Measurements from ENCODE around the gene INSIG1.

DNA sequence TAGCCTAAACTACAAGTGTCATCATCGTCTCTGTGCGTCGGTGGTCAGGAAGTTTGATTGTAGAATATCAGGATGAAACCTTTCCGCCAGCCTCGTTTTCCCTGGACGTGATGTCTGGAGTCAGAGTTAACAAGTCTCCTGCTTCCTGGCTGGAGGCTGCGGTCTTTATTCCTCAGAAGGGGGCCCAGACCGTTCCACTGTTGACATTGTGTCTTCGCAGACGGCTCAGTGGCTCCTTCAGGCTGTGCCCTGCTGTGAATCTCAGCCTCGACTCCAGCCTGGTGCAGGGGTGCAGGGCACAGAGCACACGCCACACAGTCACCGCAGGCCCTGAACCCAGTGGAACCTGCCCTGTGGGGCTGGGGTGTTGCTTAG lies 37.2 kb upstream of the INSIG1 start:
- no peak for TF ChIP-seq CTCF (IDR thresholded peaks at IDR 0.05)
- TF ChIP-seq POLR2A (IDR thresholded peaks at IDR 0.05): no peak
